K562 (cell line): ENCODE results near the gene PRKCB. TPM values are rescaled to one million over a fixed set of nuclear protein-coding genes. Genes with fewer than 3 reads are reported as not detected.
A peak's percentile ranks its signal among the peaks of the same experiment; 100 is the strongest.

Experiments used
- ATAC-seq: fragments of 200-7000 bp; cut with Tn5 transposase; 3 replicates; pipeline ENCODE4 v1.9.1; 2020; ENCODE audit warnings: moderate library complexity
- BruUV-seq: library from RNA; stranded (reverse); fragments of 400-500 nt; replicated peaks from 2 replicates; lab custom pipeline; 2021; lab: Mats Ljungman, UMichigan
- CTCF ChIA-PET: fragments of 300-600 bp; formaldehyde crosslinking; extraction: SDS; loops from one replicate; lab custom pipeline; 2021; ENCODE audit warnings: low intra/inter-chr PET ratio; lab: Yijun Ruan, JAX
- POLR2A ChIA-PET: fragments of 300-600, 350-650 bp; sonication (Branson Sonifier 250); formaldehyde crosslinking; extraction: SDS; loops from one replicate; lab custom pipeline; 2021; ENCODE audit warnings: antibody characterized with exemption, inconsistent platforms; lab: Yijun Ruan, JAX
- DNase-seq, 4 experiments: peaks; one replicate each; pipeline versions ENCODE4 v3.0.0 to v3.0.0-alpha.2; 2011 to 2018; ENCODE audit warnings: low spot score in 3 of 4, mixed read lengths in 3 of 4; ENCODE audit errors: extremely low read depth in 1 of 4
- FAIRE-seq: peaks from 2 replicates; lab custom pipeline; 2011; peaks lifted over from hg19 to GRCh38; lab: Jason Lieb, UNC
- H2AFZ ChIP-seq: 2 replicates; pipeline ENCODE4 v1.6.0; 2011; ENCODE audit warnings: low read depth, low read length, control low read depth, inconsistent platforms
- H3K27ac ChIP-seq: fragments of 200-600 bp; 3 replicates; pipeline ENCODE4 v1.8.0; 2011; ENCODE audit warnings: low read depth, mild to moderate bottlenecking, control low read depth, inconsistent platforms, low read length, moderate library complexity, mixed read lengths; ENCODE audit errors: extremely low read depth
- H3K27me3 ChIP-seq, 2 experiments: fragments of 300-600 bp in 1 of 2; 2 replicates in 1 of 2; 3 replicates in 1 of 2; pipeline versions ENCODE4 v1.6.0 to v1.8.0; 2011; ENCODE audit warnings: inconsistent platforms in 2 of 2, low read length in 2 of 2, mild to moderate bottlenecking in 1 of 2, mixed read lengths in 1 of 2, moderate library complexity in 1 of 2; ENCODE audit not compliant: control insufficient read depth in 2 of 2, insufficient read depth in 2 of 2
- H3K36me3 ChIP-seq: fragments of 300-600 bp; 3 replicates; pipeline ENCODE4 v1.8.0; 2011; ENCODE audit warnings: mild to moderate bottlenecking, low read length, inconsistent platforms; ENCODE audit not compliant: control insufficient read depth, insufficient read depth
- H3K4me1 ChIP-seq, 2 experiments: fragments of 200-600 bp in 1 of 2; replicated peaks in 1 of 2; 2 replicates in 1 of 2; 3 replicates in 1 of 2; pipeline versions ENCODE4 v1.5.1 to v1.8.0; 2011; ENCODE audit warnings: inconsistent platforms in 2 of 2, low read length in 2 of 2, mild to moderate bottlenecking in 1 of 2, mixed read lengths in 1 of 2, moderate library complexity in 1 of 2; ENCODE audit not compliant: control insufficient read depth in 2 of 2, insufficient read depth in 2 of 2
- H3K4me2 ChIP-seq: 2 replicates; pipeline ENCODE4 v1.6.1; 2011; ENCODE audit warnings: low read length, control low read depth, inconsistent platforms, mixed read lengths; ENCODE audit not compliant: insufficient read depth
- H3K4me3 ChIP-seq: fragments of 200-600 bp; sonication (generic), shearing (Covaris generic); 2 replicates; pipeline ENCODE4 v1.5.1; 2016; ENCODE audit warnings: control low read depth, inconsistent platforms
- H3K79me2 ChIP-seq: fragments of 200-600 bp; 3 replicates; pipeline ENCODE4 v1.8.0; 2011; ENCODE audit warnings: low read length, inconsistent platforms; ENCODE audit not compliant: control insufficient read depth, insufficient read depth
- H3K9ac ChIP-seq, 2 experiments: 2 replicates each; pipeline versions ENCODE4 v1.6.0 to v1.6.1; 2011; ENCODE audit warnings: low read depth in 2 of 2, low read length in 2 of 2, control low read depth in 1 of 2, inconsistent platforms in 1 of 2, mild to moderate bottlenecking in 1 of 2, mixed read lengths in 1 of 2; ENCODE audit not compliant: insufficient read depth in 1 of 2
- H3K9me1 ChIP-seq: one replicate; pipeline ENCODE4 v1.6.0; 2011; ENCODE audit warnings: inconsistent platforms, mild to moderate bottlenecking, low read length, moderate library complexity; ENCODE audit not compliant: control insufficient read depth, insufficient read depth
- H3K9me3 ChIP-seq: replicated peaks from 2 replicates; pipeline ENCODE4 v1.5.1; 2011; ENCODE audit warnings: low read depth, low read length, inconsistent platforms; ENCODE audit not compliant: control insufficient read depth, insufficient read depth
- H4K20me1 ChIP-seq: replicated peaks from 2 replicates; pipeline ENCODE4 v1.6.1; 2011; ENCODE audit warnings: low read length, inconsistent platforms, mixed read lengths; ENCODE audit not compliant: control insufficient read depth, insufficient read depth
- ADNP ChIP-seq: fragments of 200-800 bp; sonication (Bioruptor generic); IDR thresholded peaks from 2 replicates; pipeline ENCODE4 v1.6.1; 2016; ENCODE audit warnings: missing genetic modification characterization, missing compliant biosample characterization
- BCL6 ChIP-seq: fragments of 250-450 bp; sonication (Bioruptor Pico); IDR thresholded peaks from 2 replicates; pipeline ENCODE4 v1.4.0; 2020
- BCOR ChIP-seq: fragments of 450-650 bp; IDR thresholded peaks from 2 replicates; pipeline ENCODE4 v1.6.1; 2016
- CBX1 ChIP-seq: sonication (generic); IDR thresholded peaks from 2 replicates; pipeline ENCODE4 v1.6.1; 2016; ENCODE audit warnings: antibody characterized with exemption, low read depth, mild to moderate bottlenecking
- CHD4 ChIP-seq: fragments of 200-600 bp; sonication (generic); IDR thresholded peaks from 3 replicates; pipeline ENCODE4 v1.6.1; 2012; ENCODE audit warnings: low read depth, mild to moderate bottlenecking, mixed read lengths, low read length, inconsistent platforms; ENCODE audit not compliant: insufficient read depth, insufficient replicate concordance, poor library complexity, severe bottlenecking
- E4F1 ChIP-seq: fragments of 250-450 bp; sonication (Bioruptor Pico); IDR thresholded peaks from 2 replicates; pipeline ENCODE4 v1.5.0; 2021; ENCODE audit warnings: mild to moderate bottlenecking, borderline replicate concordance
- HDAC2 ChIP-seq: fragments of 450-650 bp; IDR thresholded peaks from 2 replicates; pipeline ENCODE4 v1.6.1; 2016; ENCODE audit warnings: mild to moderate bottlenecking
- KAT8 ChIP-seq: fragments of 450-650 bp; IDR thresholded peaks from 2 replicates; pipeline ENCODE4 v1.6.1; 2016; ENCODE audit warnings: low read depth, mild to moderate bottlenecking
- KDM1A ChIP-seq, 2 experiments: fragments of 450-650 bp; IDR thresholded peaks; 2 replicates each; pipeline ENCODE4 v1.6.1; 2016; ENCODE audit warnings: mild to moderate bottlenecking in 2 of 2
- MEF2A ChIP-seq: IDR thresholded peaks from 2 replicates; pipeline ENCODE4 v1.6.1; 2011; ENCODE audit warnings: low read depth, mild to moderate bottlenecking, low read length, moderate library complexity; ENCODE audit not compliant: control insufficient read depth
- NUFIP1 ChIP-seq: fragments of 450-650 bp; IDR thresholded peaks from 2 replicates; pipeline ENCODE4 v1.6.1; 2018; ENCODE audit not compliant: partially characterized antibody
- POLR2G ChIP-seq: fragments of 200-400 bp; formaldehyde crosslinking; IDR thresholded peaks from 2 replicates; pipeline ENCODE4 v1.6.1; 2017; ENCODE audit warnings: low read depth, mild to moderate bottlenecking, antibody characterized with exemption, low read length, moderate library complexity
- RBM25 ChIP-seq: fragments of 200-400 bp; formaldehyde crosslinking; IDR thresholded peaks from 2 replicates; pipeline ENCODE4 v1.6.1; 2018; ENCODE audit warnings: low read length, low read depth, moderate library complexity; ENCODE audit not compliant: severe bottlenecking
- SMARCA5 ChIP-seq: fragments of 450-650 bp; IDR thresholded peaks from 2 replicates; pipeline ENCODE4 v1.6.1; 2016
- SREBF1 ChIP-seq: fragments of 150-350 bp; IDR thresholded peaks from 2 replicates; pipeline ENCODE4 v1.6.1; 2014; ENCODE audit warnings: antibody characterized with exemption, low read depth, low read length, borderline replicate concordance
- TCFL5 ChIP-seq: fragments of 250-450 bp; sonication (Bioruptor Pico); conservative IDR thresholded peaks from 2 replicates; pipeline ENCODE4 v1.6.1; 2021; ENCODE audit warnings: mild to moderate bottlenecking, moderate library complexity, matching md5 sums
- ZNF384 ChIP-seq: IDR thresholded peaks from 2 replicates; pipeline ENCODE4 v1.6.1; 2012; ENCODE audit warnings: low read depth, low read length, improper control_type of control experiment
- WGBS: fragments of 100-300 bp; shearing (Covaris generic); methylation state at CpG from one replicate; pipeline ENCODE4 v1.1.6; 2016; ENCODE audit warnings: low coverage, mixed read lengths; ENCODE audit not compliant: insufficient coverage; ENCODE audit errors: missing lambda C conversion rate; 5-methylcytosine and 5-hydroxymethylcytosine counted together
- in situ Hi-C: fragments of 300-500 bp; cut with MboI; formaldehyde crosslinking; loops from 4 replicates; pipeline ENCODE4 v1.15.0; 2018; ENCODE audit warnings: inconsistent platforms, mixed read lengths
- intact Hi-C: fragments of 100-400 bp; cut with micrococcal nuclease; formaldehyde crosslinking; loops from 2 replicates; pipeline ENCODE4 v1.14.2; 2022
- polyA plus RNA-seq, 8 experiments: library from polyadenylated mRNA; depleted of rRNA in 4 of 8; stranded (reverse) in 5 of 8; unstranded in 3 of 8; fragments of >200 nt; fragmentation: Nextera tagmentation in 2 of 8; fragmentation: Illumina TruSeq in 1 of 8; extraction: Ambion mirVana in 2 of 8; extraction: Trizol in 1 of 8; gene quantifications; 2 replicates each; pipeline versions ENCODE4 v1.2.1 to v1.2.3, GENCODE V29; 2011 to 2014; ENCODE audit warnings: inconsistent platforms in 1 of 8, missing spikeins in 1 of 8
- total RNA-seq, 7 experiments: library from RNA; depleted of rRNA in 6 of 7; stranded (reverse); fragments of >200 nt in 6 of 7; fragmentation: Illumina TruSeq in 2 of 7; extraction: Trizol in 2 of 7; gene quantifications; 2 replicates each; pipeline versions ENCODE4 v1.2.1 to v1.2.3, GENCODE V29; 2011 to 2021; ENCODE audit warnings: low replicate concordance in 1 of 7

The PRKCB gene
- total and polyA plus RNA-seq, 9 of the 15 experiments (the other 6 are each of a cell fraction or from before 2014, with no cell fraction given): 49.9 to 276 (median 148) TPM

- whole genome bisulfite sequencing: 72% methylated on average over 5 of the region's 5 CpGs
- no peaks in the 10 kb centered on the region for H3K9me3 ChIP-seq
- H3K27ac ChIP-seq: peak overlapping the region; percentile 85; the same call in 2 of the 3 replicates
- no peak overlapping the region for H3K4me3 ChIP-seq
- H3K4me2 ChIP-seq: no peak overlapping the region
- FAIRE-seq (no peak), ATAC-seq (no peak), DNase-seq (no peak)
- peaks cover 3% of the 10 kb centered on the region for H3K9me1 ChIP-seq
- peaks cover 14 to 64% of the 10 kb centered on the region in 2 experiments for H3K4me1 ChIP-seq
- intact Hi-C loops: loop anchor here (5.0 kb wide), 2 partner anchors 42 to 147 kb away; no protein-coding TSS in a partner anchor
- H3K9ac ChIP-seq: 0 out of 4 replicates have a peak overlapping the region, but pooled peaks of 1 of the 2 experiments have one; percentile 53
- ChIA-PET CTCF (no interaction called here), POLR2A (interaction anchor here (0.6 to 1.4 kb wide), 2 partner anchors 8 to 16 kb away, joined by 3 read pairs; no protein-coding TSS in a partner anchor)
- H3K36me3 ChIP-seq: peaks cover 54% of the 10 kb centered on the region
- BruUV-seq: no TSS peak
- H3K27me3 ChIP-seq: no peaks in the 10 kb centered on the region
- no peak overlapping the region for H2AFZ ChIP-seq
- in situ Hi-C loops: no loop called here
- peaks cover 15% of the 10 kb centered on the region for H4K20me1 ChIP-seq
- peaks cover 98% of the 10 kb centered on the region for H3K79me2 ChIP-seq
- TF ChIP-seq CHD4 (peak; percentile 56), KDM1A (IDR thresholded peaks at IDR 0.05) (peak; percentile 10 to 64; a peak in 3 of 4 replicates), POLR2G (0 out of 2 replicates have a peak, but pooled peaks have one; percentile 13), ADNP (peak; percentile 91), CBX1 (0 out of 2 replicates have a peak, but pooled peaks have one; percentile 24), NUFIP1 (no peak), RBM25 (peak; percentile 95), KAT8 (no peak), TCFL5 (CRISPR knock-in tag) (no peak), HDAC2 (peak; percentile 12; the same call in 1 of the 2 replicates), ZNF384 (peak; percentile 54; the same call in 1 of the 2 replicates), E4F1 (CRISPR knock-in tag) (no peak), MEF2A (no peak), SMARCA5 (peak; percentile 70; the same call in 1 of the 2 replicates), BCL6 (CRISPR knock-in tag) (no peak), SREBF1 (no peak), BCOR (peak; percentile 90)
- TF ChIP-seq, all 486 proteins: peak for 10
Measured at GRCh38 chr16:23949630-23950290, 114.0 kb downstream of the PRKCB start.
